Astrocyte (in vitro differentiated cells and primary cell): ENCODE measurements around the gene FOXB2. TPM values are rescaled to one million over a fixed set of nuclear protein-coding genes. Genes with fewer than 3 reads are reported as not detected.

Source experiments
- DNase-seq: peaks from one replicate; pipeline ENCODE4 v3.0.0-alpha.2; 2010; ENCODE audit warnings: low read depth
- FAIRE-seq: peaks from 2 replicates; lab custom pipeline; 2011; peaks lifted over from hg19 to GRCh38; lab: Jason Lieb, UNC
- H2AFZ ChIP-seq: 2 replicates; pipeline ENCODE4 v1.6.0; 2012; ENCODE audit warnings: low read depth, low read length, inconsistent platforms
- H3K27ac ChIP-seq: 2 replicates; pipeline ENCODE4 v1.5.1; 2011; ENCODE audit warnings: low read depth, low read length, inconsistent platforms
- H3K27me3 ChIP-seq: 2 replicates; pipeline ENCODE4 v1.6.0; 2011; ENCODE audit warnings: low read length, inconsistent platforms; ENCODE audit not compliant: insufficient read depth
- H3K36me3 ChIP-seq: 2 replicates; pipeline ENCODE4 v1.5.1; 2011; ENCODE audit warnings: low read length, inconsistent platforms; ENCODE audit not compliant: insufficient read depth
- H3K4me1 ChIP-seq: 2 replicates; pipeline ENCODE4 v1.5.1; 2011; ENCODE audit warnings: low read length, inconsistent platforms; ENCODE audit not compliant: insufficient read depth
- H3K4me2 ChIP-seq: 2 replicates; pipeline ENCODE4 v1.6.0; 2012; ENCODE audit warnings: low read length, inconsistent platforms
- H3K4me3 ChIP-seq: 2 replicates; pipeline ENCODE4 v1.5.1; 2011; ENCODE audit warnings: low read depth, mild to moderate bottlenecking, low read length, inconsistent platforms; ENCODE audit not compliant: insufficient read depth
- H3K79me2 ChIP-seq: 2 replicates; pipeline ENCODE4 v1.6.0; 2012; ENCODE audit warnings: mild to moderate bottlenecking, low read length, inconsistent platforms; ENCODE audit not compliant: insufficient read depth
- H3K9ac ChIP-seq: 2 replicates; pipeline ENCODE4 v1.6.0; 2012; ENCODE audit warnings: mild to moderate bottlenecking, low read length, inconsistent platforms
- H3K9me3 ChIP-seq: 2 replicates; pipeline ENCODE4 v1.5.1; 2012; ENCODE audit warnings: low read depth, mild to moderate bottlenecking, low read length, inconsistent platforms; ENCODE audit not compliant: insufficient read depth
- H4K20me1 ChIP-seq: 2 replicates; pipeline ENCODE4 v1.6.0; 2012; ENCODE audit warnings: low read length, inconsistent platforms; ENCODE audit not compliant: insufficient read depth
- H3K27ac Mint-ChIP-seq: one replicate; pipeline ENCODE4 v1.8.0; 2021; ENCODE audit warnings: mild to moderate bottlenecking, mixed read lengths; ENCODE audit not compliant: unreplicated experiment
- H3K27me3 Mint-ChIP-seq: one replicate; pipeline ENCODE4 v1.8.0; 2021; ENCODE audit warnings: low read depth, mixed read lengths; ENCODE audit not compliant: unreplicated experiment
- H3K36me3 Mint-ChIP-seq: one replicate; pipeline ENCODE4 v1.8.0; 2021; ENCODE audit warnings: low read depth, mixed read lengths; ENCODE audit not compliant: unreplicated experiment
- H3K4me1 Mint-ChIP-seq: one replicate; pipeline ENCODE4 v1.8.0; 2021; ENCODE audit warnings: low read depth, mixed read lengths; ENCODE audit not compliant: unreplicated experiment
- H3K4me3 Mint-ChIP-seq: one replicate; pipeline ENCODE4 v1.8.0; 2021; ENCODE audit warnings: mild to moderate bottlenecking, moderate library complexity, mixed read lengths; ENCODE audit not compliant: unreplicated experiment
- H3K9me3 Mint-ChIP-seq: one replicate; pipeline ENCODE4 v1.8.0; 2021; ENCODE audit warnings: mild to moderate bottlenecking, mixed read lengths; ENCODE audit not compliant: unreplicated experiment
- CTCF ChIP-seq: IDR thresholded peaks from 2 replicates; pipeline ENCODE4 v1.5.1; 2011; ENCODE audit warnings: low read depth, mild to moderate bottlenecking, inconsistent platforms, low read length, moderate library complexity; ENCODE audit not compliant: insufficient read depth
- EZH2 ChIP-seq: IDR thresholded peaks from 2 replicates; pipeline ENCODE4 v1.6.1; 2012; ENCODE audit warnings: mild to moderate bottlenecking, low read length, inconsistent platforms; ENCODE audit not compliant: insufficient read depth
- total RNA-seq: library from RNA; stranded (reverse); gene quantifications from 2 replicates; pipeline ENCODE4 v1.2.1, GENCODE V29; 2021

Gene FOXB2
- total RNA-seq, 1 donor from 2014 or later = not detected

- Mint-ChIP-seq H3K27ac (peak overlapping the region; percentile 58), H3K4me3 (no peak overlapping the region), H3K27me3 (peaks cover 73% of the 10 kb centered on the region), H3K36me3 (peaks cover 4% of the 10 kb centered on the region), H3K4me1 (peaks cover 7% of the 10 kb centered on the region), H3K9me3 (peaks cover 32% of the 10 kb centered on the region)
- Histone ChIP-seq H3K4me3 (no peak overlapping the region), H3K79me2 (no peaks in the 10 kb centered on the region), H3K9ac (no peak overlapping the region), H3K36me3 (no peaks in the 10 kb centered on the region), H4K20me1 (peaks cover 13% of the 10 kb centered on the region), H3K27me3 (peaks cover 84% of the 10 kb centered on the region), H3K27ac (no peak overlapping the region), H3K4me1 (no peaks in the 10 kb centered on the region), H2AFZ (no peak overlapping the region), H3K9me3 (peaks cover 5% of the 10 kb centered on the region), H3K4me2 (peak overlapping the region; percentile 23)
- DNase-seq (no peak), FAIRE-seq (no peak)
- TF ChIP-seq CTCF (no peak), EZH2 (no peak)
Measured at GRCh38 chr9:77021922-77022782, 2.7 kb downstream of the FOXB2 start.

DNA sequence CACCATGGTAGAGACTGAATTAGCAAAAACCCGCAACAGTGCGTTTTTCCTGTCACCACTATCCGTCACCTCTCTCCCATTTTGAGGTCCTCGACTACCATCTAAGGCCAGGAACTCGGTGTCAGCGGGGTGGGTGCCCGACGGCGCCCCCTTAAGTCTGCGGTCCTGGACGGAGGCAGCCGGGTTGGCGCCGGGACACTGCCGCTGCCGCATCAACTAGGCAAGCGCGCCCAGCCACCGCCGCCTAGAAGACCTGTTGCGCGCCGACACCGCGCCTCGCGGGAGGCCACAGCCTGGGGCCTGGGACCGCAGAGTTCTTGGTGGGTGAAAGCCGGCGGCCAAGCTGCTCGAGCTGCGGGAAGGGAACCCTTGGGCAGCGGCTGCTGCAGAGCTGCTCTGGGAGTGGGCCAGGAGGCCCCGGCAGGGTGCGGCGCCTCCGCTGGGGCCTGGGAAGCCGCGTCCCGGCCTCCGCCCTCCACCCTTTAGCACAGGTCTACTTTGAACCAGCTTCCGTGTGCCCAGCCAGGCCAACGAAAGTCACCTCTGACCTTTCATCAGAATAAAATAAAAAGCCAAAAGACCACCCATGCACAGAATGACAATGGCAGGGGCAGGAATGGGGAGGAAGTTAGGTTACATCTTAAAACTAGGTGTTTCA lies 3.5 kb downstream of the FOXB2 start:
- TF ChIP-seq EZH2 (peak; percentile 90), CTCF (no peak)
- Histone ChIP-seq H3K79me2 (no peaks in the 10 kb centered on the region), H3K36me3 (no peaks in the 10 kb centered on the region), H3K27ac (no peak overlapping the region), H3K9me3 (peaks cover 5% of the 10 kb centered on the region), H3K27me3 (peaks cover 77% of the 10 kb centered on the region), H2AFZ (no peak overlapping the region), H3K4me3 (no peak overlapping the region), H3K9ac (no peak overlapping the region), H3K4me2 (no peak overlapping the region), H4K20me1 (peaks cover 7% of the 10 kb centered on the region), H3K4me1 (no peaks in the 10 kb centered on the region)
- Mint-ChIP-seq H3K36me3 (peaks cover 3% of the 10 kb centered on the region), H3K27me3 (peaks cover 65% of the 10 kb centered on the region), H3K27ac (no peak overlapping the region), H3K4me3 (no peak overlapping the region), H3K9me3 (peaks cover 25% of the 10 kb centered on the region), H3K4me1 (peaks cover 2% of the 10 kb centered on the region)
- DNase-seq = no peak
- no peak for FAIRE-seq
